Neural cell (in vitro differentiated cells): Measurements from ENCODE around the gene INO80C. TPM values are rescaled to one million over a fixed set of nuclear protein-coding genes. Genes with fewer than 3 reads are reported as not detected.

Experiments
- H2AFZ ChIP-seq: fragments of 200-600, 300-800 bp; sonication (generic), shearing (Covaris generic); 2 replicates; pipeline ENCODE4 v1.6.0; 2014; ENCODE audit warnings: low read depth, mild to moderate bottlenecking, antibody characterized with exemption, low read length, moderate library complexity
- H3F3A ChIP-seq: fragments of 200-600 bp; shearing (Covaris generic); 2 replicates; pipeline ENCODE4 v1.6.1; 2016; ENCODE audit warnings: mild to moderate bottlenecking, moderate library complexity, mixed read lengths, antibody characterized with exemption, low read length; ENCODE audit not compliant: insufficient read depth, poor library complexity, severe bottlenecking
- H3K27ac ChIP-seq: fragments of 200-600, 300-800 bp; sonication (generic), shearing (Covaris generic); 2 replicates; pipeline ENCODE4 v1.5.1; 2014; ENCODE audit warnings: mild to moderate bottlenecking, low read length, moderate library complexity
- H3K27me3 ChIP-seq: fragments of 300-800, 200-600 bp; sonication (generic), shearing (Covaris generic); 2 replicates; pipeline ENCODE4 v1.6.0; 2014; ENCODE audit warnings: mild to moderate bottlenecking, low read depth, low read length, moderate library complexity; ENCODE audit not compliant: insufficient read depth
- H3K36me3 ChIP-seq: fragments of 300-800, 200-600 bp; sonication (generic), shearing (Covaris generic); 2 replicates; pipeline ENCODE4 v1.5.1; 2014; ENCODE audit warnings: mild to moderate bottlenecking, antibody characterized with exemption, low read length, moderate library complexity; ENCODE audit not compliant: insufficient read depth
- H3K4me2 ChIP-seq: fragments of 300-800, 200-600 bp; sonication (generic), shearing (Covaris generic); 2 replicates; pipeline ENCODE4 v1.6.0; 2014; ENCODE audit warnings: mild to moderate bottlenecking, low read length
- H3K4me3 ChIP-seq: fragments of 300-800, 200-600 bp; sonication (generic), shearing (Covaris generic); 2 replicates; pipeline ENCODE4 v1.5.1; 2014; ENCODE audit warnings: mild to moderate bottlenecking, low read length, moderate library complexity
- H3K79me2 ChIP-seq: fragments of 200-600 bp; shearing (Covaris generic); replicated peaks from 2 replicates; pipeline ENCODE4 v1.6.0; 2014; ENCODE audit warnings: mild to moderate bottlenecking, low read length, moderate library complexity; ENCODE audit not compliant: insufficient read depth
- H3K9ac ChIP-seq: fragments of 300-800, 200-600 bp; sonication (generic), shearing (Covaris generic); 2 replicates; pipeline ENCODE4 v1.6.1; 2016; ENCODE audit warnings: mild to moderate bottlenecking, low read length, mixed read lengths
- H3K9me2 ChIP-seq: fragments of 200-600 bp; shearing (Covaris generic); 2 replicates; pipeline ENCODE4 v1.6.1; 2016; ENCODE audit warnings: mild to moderate bottlenecking, low read length, mixed read lengths; ENCODE audit not compliant: insufficient read depth
- H3K9me3 ChIP-seq: fragments of 200-600, 300-800 bp; sonication (generic), shearing (Covaris generic); 2 replicates; pipeline ENCODE4 v1.6.1; 2016; ENCODE audit warnings: mild to moderate bottlenecking, mixed run types, low read length, moderate library complexity, mixed read lengths
- H4K20me1 ChIP-seq: fragments of 200-600 bp; shearing (Covaris generic); 2 replicates; pipeline ENCODE4 v1.6.1; 2016; ENCODE audit warnings: mild to moderate bottlenecking, mixed run types; ENCODE audit not compliant: insufficient read depth
- CTCF ChIP-seq: fragments of 450-650 bp; IDR thresholded peaks from 2 replicates; pipeline ENCODE4 v1.5.1; 2014; ENCODE audit warnings: antibody characterized with exemption, mild to moderate bottlenecking, moderate library complexity; ENCODE audit not compliant: poor library complexity, severe bottlenecking
- EP300 ChIP-seq: fragments of 450-650 bp; conservative IDR thresholded peaks from 2 replicates; pipeline ENCODE4 v1.6.1; 2014; ENCODE audit warnings: antibody characterized with exemption, mild to moderate bottlenecking, moderate library complexity; ENCODE audit not compliant: poor library complexity, severe bottlenecking
- EZH2 ChIP-seq: fragments of 200-600, 300-800 bp; shearing (Covaris generic), sonication (generic); IDR thresholded peaks from 2 replicates; pipeline ENCODE4 v1.6.1; 2014; ENCODE audit warnings: antibody characterized with exemption, low read length, borderline replicate concordance, mild to moderate bottlenecking; ENCODE audit not compliant: insufficient read depth, poor library complexity, severe bottlenecking
- MXI1 ChIP-seq: fragments of 450-650 bp; conservative IDR thresholded peaks from 2 replicates; pipeline ENCODE4 v1.6.1; 2014; ENCODE audit warnings: antibody characterized with exemption, mild to moderate bottlenecking; ENCODE audit not compliant: poor library complexity, severe bottlenecking
- POLR2AphosphoS5 ChIP-seq: IDR thresholded peaks from 2 replicates; pipeline ENCODE4 v1.6.1; 2012
- RAD21 ChIP-seq: fragments of 450-650 bp; conservative IDR thresholded peaks from 2 replicates; pipeline ENCODE4 v1.6.1; 2014; ENCODE audit warnings: antibody characterized with exemption, mild to moderate bottlenecking, moderate library complexity
- REST ChIP-seq: IDR thresholded peaks from 2 replicates; pipeline ENCODE4 v1.6.1; 2012; ENCODE audit warnings: borderline replicate concordance
- SMC3 ChIP-seq: fragments of 450-650 bp; conservative IDR thresholded peaks from 2 replicates; pipeline ENCODE4 v1.6.1; 2014; ENCODE audit warnings: antibody characterized with exemption, mild to moderate bottlenecking, moderate library complexity; ENCODE audit not compliant: poor library complexity
- TAF1 ChIP-seq: IDR thresholded peaks from 2 replicates; pipeline ENCODE4 v1.6.1; 2012; ENCODE audit warnings: low read depth
- polyA plus RNA-seq: library from polyadenylated mRNA; depleted of rRNA; stranded (reverse); fragments of >200 nt; gene quantifications from 2 replicates; pipeline ENCODE4 v1.2.3, GENCODE V29; 2014

Gene INO80C
- polyA plus RNA-seq, 1 donor from 2014 or later: 30.5 TPM

- Histone ChIP-seq H3K36me3 (no peaks in the 10 kb centered on the region), H3K27ac (no peak overlapping the region), H2AFZ (no peak overlapping the region), H3K9me2 (no peaks in the 10 kb centered on the region), H4K20me1 (no peaks in the 10 kb centered on the region), H3K27me3 (no peaks in the 10 kb centered on the region), H3K9ac (no peak overlapping the region), H3K4me2 (no peak overlapping the region), H3K4me3 (no peak overlapping the region), H3K9me3 (no peaks in the 10 kb centered on the region), H3F3A (no peaks in the 10 kb centered on the region), H3K79me2 (no peaks in the 10 kb centered on the region)
- no peak for TF ChIP-seq REST
Measured at GRCh38 chr18:35424356-35424755, 73.4 kb downstream of the INO80C start.

- Histone ChIP-seq H3K27me3 (no peaks in the 10 kb centered on the region), H3F3A (no peaks in the 10 kb centered on the region), H3K9ac (no peak overlapping the region)
Measured at GRCh38 chr18:35422237-35422636, 75.5 kb downstream of the INO80C start.

More at GRCh38 chr18:35422237-35422636, 75.5 kb downstream of the INO80C start:
- Histone ChIP-seq H2AFZ (no peak overlapping the region), H3K36me3 (no peaks in the 10 kb centered on the region), H3K4me2 (no peak overlapping the region), H3K9me2 (no peaks in the 10 kb centered on the region), H4K20me1 (no peaks in the 10 kb centered on the region), H3K9me3 (peaks cover 4% of the 10 kb centered on the region), H3K79me2 (no peaks in the 10 kb centered on the region), H3K27ac (no peak overlapping the region), H3K4me3 (no peak overlapping the region)
- TF ChIP-seq EZH2 (no peak), MXI1 (no peak), CTCF (no peak), SMC3 (no peak), TAF1 (no peak), REST (no peak), POLR2AphosphoS5 (no peak), RAD21 (no peak), EP300 (no peak)
